Measurements from ENCODE around the gene MYO9A.

MYO9A gene

DNA sequence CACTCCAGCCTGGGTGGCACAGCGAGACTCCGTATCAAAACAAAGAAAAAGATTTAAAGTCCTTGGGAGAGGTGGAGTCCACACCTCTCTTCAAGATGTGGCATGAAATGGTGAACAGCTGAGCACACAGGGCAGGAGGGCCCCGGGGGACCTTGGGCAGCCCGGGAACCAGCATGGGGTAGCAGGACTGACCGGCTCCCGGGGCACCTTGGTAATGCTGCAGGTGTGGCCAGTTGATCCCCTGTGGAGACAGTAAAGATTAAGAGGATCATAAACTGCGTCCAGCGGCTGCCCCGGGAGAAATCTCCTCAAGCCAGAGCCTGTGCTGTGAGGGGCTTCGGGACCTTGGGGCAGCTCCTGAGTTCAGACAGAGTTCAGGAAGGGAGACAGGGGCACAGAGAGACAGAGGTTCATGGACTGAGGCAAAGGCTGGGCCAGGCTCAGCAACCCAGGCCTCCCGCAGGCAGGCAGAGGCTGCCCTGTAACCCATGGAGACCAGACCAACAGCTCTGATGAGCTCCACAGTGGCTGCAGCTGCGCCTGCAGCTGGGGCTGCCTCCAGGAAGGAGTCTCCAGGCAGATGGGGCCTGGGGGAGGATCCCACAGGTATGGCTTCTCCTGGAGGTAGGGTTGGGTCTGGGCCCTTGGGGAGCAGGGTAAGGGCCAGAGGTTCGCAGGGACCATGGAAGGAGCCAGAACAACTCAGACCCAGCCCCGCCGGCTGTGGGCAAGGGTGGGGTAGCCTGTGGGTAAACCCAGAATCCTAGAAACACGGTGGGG, 307.5 kb downstream of the MYO9A start, which contains the start of gene NR2E3:
Gene NR2E3 (plus strand): TSS at position 299 of the 780 bp plus-strand sequence. CDS start 190 bp downstream, at position 489.
- no peak within 1 kb of the TSS for H3K4me3 ChIP-seq (ENCODE audit: low read depth, low read length)
- no peak for TF ChIP-seq CTCF (IDR thresholded peaks at IDR 0.05; ENCODE audit: low read depth, low read length)
- no peak for DNase-seq (ENCODE audit: low read depth, low spot score)
- in situ Hi-C loops (cut with HindIII; ENCODE audit: low sequenced_read_pairs), result no loop called here

GRCh38 chr15:71809346-71809745, 308.6 kb downstream of the MYO9A start:
- DNase-seq (ENCODE audit: low read depth, low spot score), result no peak
- in situ Hi-C loops (cut with HindIII; ENCODE audit: low sequenced_read_pairs), result no loop called here
- H3K4me3 ChIP-seq (ENCODE audit: low read depth, low read length), result no peak overlapping the region
- TF ChIP-seq CTCF (IDR thresholded peaks at IDR 0.05; ENCODE audit: low read depth, low read length), result no peak

GRCh38 chr15:71808311-71809020, 309.5 kb downstream of the MYO9A start:
- no peak for DNase-seq (ENCODE audit: low read depth, low spot score)
- in situ Hi-C loops (cut with HindIII; ENCODE audit: low sequenced_read_pairs), result no loop called here
- no peak for TF ChIP-seq CTCF (IDR thresholded peaks at IDR 0.05; ENCODE audit: low read depth, low read length)
- no peak overlapping the region for H3K4me3 ChIP-seq (ENCODE audit: low read depth, low read length)

GRCh38 chr15:71807691-71808091, 310.3 kb downstream of the MYO9A start:
- TF ChIP-seq CTCF (IDR thresholded peaks at IDR 0.05; ENCODE audit: low read depth, low read length), result no peak
- in situ Hi-C loops (cut with HindIII; ENCODE audit: low sequenced_read_pairs), result no loop called here
- no peak overlapping the region for H3K4me3 ChIP-seq (ENCODE audit: low read depth, low read length)
- DNase-seq (ENCODE audit: low read depth, low spot score), result peak; percentile 29

DNA sequence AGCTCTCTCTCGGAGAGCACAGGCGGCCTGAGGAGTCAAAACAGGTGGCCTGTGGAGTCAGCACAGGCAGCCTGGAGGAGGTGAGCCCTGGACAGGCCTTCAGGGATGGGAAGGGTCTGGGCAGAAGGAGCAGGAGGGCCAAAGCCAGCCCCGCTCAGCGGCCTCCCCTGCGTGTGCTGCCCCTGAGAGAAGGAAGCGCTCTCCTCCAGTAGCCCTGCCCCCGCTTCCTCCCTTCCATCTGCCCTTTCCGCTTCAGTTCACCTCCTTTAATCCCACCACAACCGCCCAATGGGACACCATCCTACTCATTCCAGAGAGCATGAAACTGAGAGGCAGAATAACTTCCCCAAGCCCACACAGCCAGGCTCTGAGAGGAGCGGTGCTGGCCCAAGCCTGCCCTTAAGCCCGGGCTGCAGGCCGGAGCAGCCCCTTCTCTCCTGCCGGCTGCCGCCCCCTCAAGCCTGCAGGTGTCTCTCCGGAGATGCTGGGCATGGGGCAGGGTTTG, 310.8 kb downstream of the MYO9A start:
- H3K4me3 ChIP-seq (ENCODE audit: low read depth, low read length), result no peak overlapping the region
- no peak for TF ChIP-seq CTCF (IDR thresholded peaks at IDR 0.05; ENCODE audit: low read depth, low read length)
- DNase-seq (ENCODE audit: low read depth, low spot score), result no peak
- in situ Hi-C loops (cut with HindIII; ENCODE audit: low sequenced_read_pairs), result no loop called here

DNA sequence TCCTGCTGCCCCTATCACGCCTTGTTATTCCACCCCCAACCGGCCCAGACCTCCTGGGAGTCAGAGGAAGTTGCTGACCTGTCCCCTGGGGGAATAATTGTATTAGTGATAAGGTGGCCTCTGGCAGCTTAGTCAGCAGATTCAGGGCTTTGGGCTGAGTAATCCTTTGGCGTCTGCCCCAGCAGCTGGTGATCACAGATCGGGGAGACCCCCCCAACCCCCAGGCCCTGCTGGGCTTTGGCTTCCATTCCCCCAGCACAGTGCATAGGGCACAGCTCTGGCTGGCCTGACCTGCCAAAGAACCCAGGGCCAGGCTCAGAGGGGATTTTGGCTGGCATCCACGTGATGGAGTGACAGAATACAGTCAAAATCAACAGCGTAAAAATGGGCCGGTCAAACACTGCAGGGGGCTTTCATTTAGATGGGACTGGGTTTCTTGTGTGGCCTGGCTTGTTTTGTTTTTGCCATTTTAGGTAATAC, 311.5 kb downstream of the MYO9A start:
- in situ Hi-C loops (cut with HindIII; ENCODE audit: low sequenced_read_pairs), result no loop called here
- no peak for TF ChIP-seq CTCF (IDR thresholded peaks at IDR 0.05; ENCODE audit: low read depth, low read length)
- peak; percentile 53 for DNase-seq (ENCODE audit: low read depth, low spot score)
- H3K4me3 ChIP-seq (ENCODE audit: low read depth, low read length), result no peak overlapping the region
